ENCODE data around the gene SEC22B. TPM values are rescaled to one million over a fixed set of nuclear protein-coding genes. Genes with fewer than 3 reads are reported as not detected.

Gene SEC22B
- total RNA-seq, 2 donors from 2014 or later: 24.9 to 44.8 TPM

Other genes starting within 250 kb of the SEC22B start
- 100 to 1,000 TPM; 171 to 190 TPM for gene NOTCH2, start 106.9 kb downstream of the SEC22B start, total RNA-seq
- 10 to 100 TPM; 12.5 to 22.7 TPM for gene NBPF8, start 238.5 kb upstream of the SEC22B start, total RNA-seq

Measured in thoracic aorta (tissue), 2 donors.